Transverse colon (tissue), 4 donors: ENCODE results near the gene PIRT. TPM values are rescaled to one million over a fixed set of nuclear protein-coding genes. Genes with fewer than 3 reads are reported as not detected.

ENCODE experiments used
- DNase-seq: peaks from one replicate; pipeline ENCODE4 v3.0.0-alpha.2; 2019
- H3K27ac ChIP-seq, 4 donors: fragments of 200-600 bp; sonication (generic); 2 replicates each; pipeline ENCODE4 v1.5.1; 2016 to 2018; ENCODE audit warnings: inconsistent platforms in 4 of 4
- H3K27me3 ChIP-seq: fragments of 200-600 bp; sonication (generic); 2 replicates; pipeline ENCODE4 v1.5.1; 2017; ENCODE audit warnings: inconsistent platforms
- H3K36me3 ChIP-seq, 4 donors: fragments of 200-600 bp; sonication (generic); 2 replicates each; pipeline ENCODE4 v1.5.1; 2017 to 2019; ENCODE audit warnings: inconsistent platforms in 4 of 4
- H3K4me1 ChIP-seq, 4 donors: fragments of 200-600 bp; sonication (generic); 2 replicates each; pipeline ENCODE4 v1.5.1; 2017 to 2020; ENCODE audit warnings: inconsistent platforms in 4 of 4
- H3K4me3 ChIP-seq, 4 donors: fragments of 200-600 bp; sonication (generic); 1 replicate in 1 of 4; 2 replicates in 3 of 4; pipeline versions ENCODE4 v1.5.1 to v1.6.1; 2017 to 2019; ENCODE audit warnings: inconsistent platforms in 4 of 4
- H3K9me3 ChIP-seq, 2 donors: fragments of 200-600 bp; sonication (generic); 2 replicates each; pipeline ENCODE4 v1.5.1; 2017 to 2019; ENCODE audit warnings: inconsistent platforms in 2 of 2
- CTCF ChIP-seq, 5 experiments: fragments of 200-600 bp in 3 of 5; fragments of 450-650 bp in 2 of 5; sonication (generic) in 3 of 5; IDR thresholded peaks; 1 replicate in 2 of 5; 2 replicates in 3 of 5; pipeline ENCODE4 v1.5.1; 2016 to 2017; ENCODE audit warnings: antibody characterized with exemption in 5 of 5, inconsistent platforms in 3 of 5, mild to moderate bottlenecking in 2 of 5, moderate library complexity in 1 of 5
- EP300 ChIP-seq: sonication (generic); formaldehyde crosslinking; IDR thresholded peaks from one replicate; pipeline ENCODE4 v1.6.1; 2017; ENCODE audit warnings: antibody characterized with exemption, low read depth
- POLR2A ChIP-seq: fragments of 450-650 bp; IDR thresholded peaks from one replicate; pipeline ENCODE4 v1.6.1; 2016; ENCODE audit warnings: antibody characterized with exemption, mild to moderate bottlenecking, moderate library complexity
- POLR2AphosphoS5 ChIP-seq, 3 donors: sonication (generic); formaldehyde crosslinking; IDR thresholded peaks; one replicate each; pipeline ENCODE4 v1.6.1; 2016; ENCODE audit warnings: antibody characterized with exemption in 3 of 3
- WGBS, 2 donors: methylation state at CpG; one replicate each; pipeline ENCODE4 v1.1.5; 2018; ENCODE audit warnings: low coverage in 1 of 2; 5-methylcytosine and 5-hydroxymethylcytosine counted together
- in situ Hi-C, 4 donors: fragments of 200-750 bp; cut with MboI; loops; one replicate each; pipeline versions ENCODE4 v1.15.0 to v1.15.1; 2017; ENCODE audit warnings: low sequenced_read_pairs in 3 of 4, low pct_ligation_motif_present in 1 of 4, low pct_unique_long_range_greater_than_20kb in 1 of 4
- intact Hi-C: fragments of 100-400 bp; cut with DNase I; formaldehyde crosslinking; loops from one replicate; pipeline ENCODE4 v1.15.1; 2023; ENCODE audit warnings: low total_unique reads
- total RNA-seq, 4 donors: library from RNA; depleted of rRNA; stranded (reverse); fragments of >200 nt; gene quantifications; one replicate each; pipeline ENCODE4 v1.1.0, GENCODE V29; 2016

The PIRT gene
- total RNA-seq, 4 donors from 2014 or later = 2.4 to 6.4 (median 2.5) TPM; not detected in 1

- peak; percentile 54 for DNase-seq
- no peaks in the 10 kb centered on the region for H3K27me3 ChIP-seq
- WGBS, 2 donors = 46 to 76% methylated on average over 3 to 9 of the region's 9 CpGs
- H3K9me3 ChIP-seq = no peaks in the 10 kb centered on the region
- in situ Hi-C loops = no loop called here
- peak overlapping the region; percentile 55 to 68 (median 62) for H3K27ac ChIP-seq
- H3K4me3 ChIP-seq = no peak overlapping the region
- TF ChIP-seq EP300 (no peak), CTCF (IDR thresholded peaks at IDR 0.05) (no peak), POLR2A (peak; percentile 50), POLR2AphosphoS5 (IDR thresholded peaks at IDR 0.05) (peak in 2 of 3 donors; percentile 62 to 72)
- intact Hi-C loops = no loop called here
- no peaks in the 10 kb centered on the region for H3K36me3 ChIP-seq
- peaks cover 5 to 48% (median 26%) of the 10 kb centered on the region in 4 donors for H3K4me1 ChIP-seq
Measured at GRCh38 chr17:10790491-10791401, 47.1 kb downstream of the PIRT start.

- intact Hi-C loops (no loop called here), in situ Hi-C loops (no loop called here)
- DNase-seq = no peak
- TF ChIP-seq EP300 (no peak), POLR2AphosphoS5 (IDR thresholded peaks at IDR 0.05) (no peak), POLR2A (no peak), CTCF (IDR thresholded peaks at IDR 0.05) (no peak)
- Histone ChIP-seq H3K4me3 (no peak overlapping the region), H3K27ac (peak overlapping the region; percentile 55 to 68 (median 62)), H3K4me1 (peaks cover 5 to 54% (median 30%) of the 10 kb centered on the region in 4 donors), H3K9me3 (no peaks in the 10 kb centered on the region), H3K27me3 (no peaks in the 10 kb centered on the region), H3K36me3 (no peaks in the 10 kb centered on the region)
- 71 to 87% methylated on average over 3 to 4 of the region's 4 CpGs for whole genome bisulfite sequencing, 2 donors
Measured at GRCh38 chr17:10789694-10790271, 48.1 kb downstream of the PIRT start.

- TF ChIP-seq POLR2AphosphoS5 (IDR thresholded peaks at IDR 0.05) (no peak), EP300 (no peak), CTCF (IDR thresholded peaks at IDR 0.05) (no peak), POLR2A (no peak)
- intact Hi-C loops = no loop called here
- Histone ChIP-seq H3K27ac (peak overlapping the region; percentile 73 to 83 (median 78)), H3K9me3 (no peaks in the 10 kb centered on the region), H3K4me1 (peaks cover 5 to 52% (median 32%) of the 10 kb centered on the region in 4 donors), H3K4me3 (no peak overlapping the region), H3K36me3 (no peaks in the 10 kb centered on the region), H3K27me3 (no peaks in the 10 kb centered on the region)
- WGBS, 2 donors = 83 to 94% methylated on average over 1 to 5 of the region's 5 CpGs
- in situ Hi-C loops = no loop called here
- DNase-seq = no peak
Measured at GRCh38 chr17:10787306-10788045, 50.4 kb downstream of the PIRT start.

- TF ChIP-seq CTCF (IDR thresholded peaks at IDR 0.05) (no peak), POLR2AphosphoS5 (IDR thresholded peaks at IDR 0.05) (peak in 1 of 3 donors; percentile 34)
- DNase-seq = no peak
- peak overlapping the region; percentile 60 to 83 (median 78) for H3K27ac ChIP-seq
- H3K9me3 ChIP-seq = no peaks in the 10 kb centered on the region
- no peaks in the 10 kb centered on the region for H3K27me3 ChIP-seq
- peaks cover 5 to 31% (median 16%) of the 10 kb centered on the region in 4 donors for H3K4me1 ChIP-seq
- no peaks in the 10 kb centered on the region for H3K36me3 ChIP-seq
- no peak overlapping the region for H3K4me3 ChIP-seq
- intact Hi-C loops (no loop called here), in situ Hi-C loops (no loop called here)
- WGBS, 2 donors = 54 to 70% methylated on average over 2 of the region's 2 CpGs
Measured at GRCh38 chr17:10785295-10785694, 52.6 kb downstream of the PIRT start.
